ENCODE data around the gene LMOD1. TPM values are rescaled to one million over a fixed set of nuclear protein-coding genes. Genes with fewer than 3 reads are reported as not detected.

Gene LMOD1
- total RNA-seq, 1 experiment from 2014 or later: not detected

DNA sequence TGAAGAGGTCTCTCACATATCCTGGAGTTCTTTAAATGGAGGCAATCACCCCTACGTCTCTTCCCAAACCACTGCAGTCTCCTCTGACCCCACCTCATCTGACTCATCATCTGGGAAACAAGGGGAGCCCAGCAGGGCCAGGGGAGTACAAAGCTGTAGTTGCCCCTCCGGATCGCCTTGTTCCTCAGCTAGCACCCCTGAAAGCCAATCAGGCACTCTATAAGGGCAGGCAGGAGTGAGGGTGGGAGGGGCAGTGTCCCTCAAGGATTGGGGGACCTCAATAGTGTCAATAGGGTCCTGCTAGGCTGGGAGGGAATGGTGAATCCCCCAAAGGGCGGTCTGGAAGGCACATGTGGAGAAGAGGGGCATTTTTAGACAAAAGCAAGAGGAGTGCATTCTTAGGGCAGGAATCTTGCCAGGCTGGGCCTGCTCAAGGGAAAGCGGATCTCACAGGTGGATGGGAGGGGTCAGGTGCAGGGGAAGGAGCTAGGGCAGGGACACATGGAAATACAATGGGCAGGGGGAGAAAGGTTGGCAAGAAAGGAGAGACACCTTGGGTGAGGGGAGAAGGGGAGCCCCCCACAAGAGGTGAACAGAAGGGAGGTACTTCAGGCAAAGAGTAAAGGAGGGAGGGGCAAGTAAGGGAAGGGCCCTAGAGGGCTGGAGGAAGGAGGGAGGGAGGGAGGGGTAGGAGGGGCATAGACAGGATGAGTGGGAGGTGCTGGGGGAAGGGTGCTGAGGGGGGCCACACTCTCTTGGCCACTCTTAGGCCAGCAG is 51.8 kb downstream of the LMOD1 start:
- DNase-seq: no peak
- Mint-ChIP-seq H3K9me3 (ENCODE audit: low read depth, unreplicated experiment) (no peaks in the 10 kb centered on the region), H3K4me1 (ENCODE audit: low read depth, unreplicated experiment) (peaks cover 10% of the 10 kb centered on the region), H3K4me3 (ENCODE audit: low read depth, unreplicated experiment) (no peak overlapping the region), H3K27ac (ENCODE audit: unreplicated experiment) (no peak overlapping the region), H3K36me3 (ENCODE audit: insufficient read depth, unreplicated experiment) (peaks cover 11% of the 10 kb centered on the region), H3K27me3 (ENCODE audit: unreplicated experiment) (peaks cover 2% of the 10 kb centered on the region)
- BruUV-seq (replicated peaks): no TSS peak
- CTCF ChIA-PET: interaction anchor here (2.0 to 3.2 kb wide), 3 partner anchors 78 to 240 kb away, joined by 10 to 74 read pairs (median 13); partner anchors contain the start of gene RNPEP
- intact Hi-C loops (cut with micrococcal nuclease; ENCODE audit: unreplicated experiment): loop anchor here (5.0 kb wide), 1 partner anchor 223 kb away; no protein-coding TSS in a partner anchor
- TF ChIP-seq CTCF (IDR thresholded peaks at IDR 0.05; ENCODE audit: unreplicated experiment): no peak

DNA sequence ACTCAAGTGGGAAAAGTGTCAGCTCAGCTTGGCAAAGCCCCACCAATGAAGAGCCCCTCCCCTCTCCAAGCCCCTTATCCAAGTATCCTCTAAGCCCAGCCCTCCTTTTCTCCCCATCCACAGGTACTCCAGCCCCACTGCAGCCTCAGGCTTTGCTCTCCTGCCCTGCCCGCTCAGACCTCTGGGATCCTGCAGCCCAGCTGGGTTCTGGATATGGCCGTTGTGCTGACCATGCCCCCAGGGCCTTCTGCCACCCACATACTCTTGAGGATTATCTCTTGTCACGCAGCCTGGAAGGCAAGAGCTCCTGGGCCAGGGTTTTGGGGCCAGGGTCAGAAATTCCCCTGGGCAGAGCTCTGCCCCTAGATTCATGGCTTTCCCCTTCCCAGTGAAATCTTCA is 52.9 kb downstream of the LMOD1 start:
- no peaks in the 10 kb centered on the region for H3K27me3 Mint-ChIP-seq (ENCODE audit: unreplicated experiment)
- intact Hi-C loops (cut with micrococcal nuclease; ENCODE audit: unreplicated experiment): no loop called here
- no peak overlapping the region for H3K27ac Mint-ChIP-seq (ENCODE audit: unreplicated experiment)
- H3K4me1 Mint-ChIP-seq (ENCODE audit: low read depth, unreplicated experiment): peaks cover 10% of the 10 kb centered on the region
- TF ChIP-seq CTCF (IDR thresholded peaks at IDR 0.05; ENCODE audit: unreplicated experiment): no peak
- no peak for DNase-seq
- no peak overlapping the region for H3K4me3 Mint-ChIP-seq (ENCODE audit: low read depth, unreplicated experiment)
- peaks cover 22% of the 10 kb centered on the region for H3K36me3 Mint-ChIP-seq (ENCODE audit: insufficient read depth, unreplicated experiment)
- CTCF ChIA-PET: interaction anchor here (0.5 to 0.6 kb wide), 2 partner anchors 75 to 242 kb away, joined by 3 read pairs; no protein-coding TSS in a partner anchor
- no peaks in the 10 kb centered on the region for H3K9me3 Mint-ChIP-seq (ENCODE audit: low read depth, unreplicated experiment)
- BruUV-seq (replicated peaks): no TSS peak

GRCh38 chr1:201892211-201892610 is 54.1 kb downstream of the LMOD1 start:
- peaks cover 11% of the 10 kb centered on the region for H3K27me3 Mint-ChIP-seq (ENCODE audit: unreplicated experiment)
- BruUV-seq (replicated peaks): no TSS peak
- CTCF ChIA-PET: no interaction called here
- peaks cover 28% of the 10 kb centered on the region for H3K36me3 Mint-ChIP-seq (ENCODE audit: insufficient read depth, unreplicated experiment)
- no peak for TF ChIP-seq CTCF (IDR thresholded peaks at IDR 0.05; ENCODE audit: unreplicated experiment)
- no peak overlapping the region for H3K27ac Mint-ChIP-seq (ENCODE audit: unreplicated experiment)
- H3K4me1 Mint-ChIP-seq (ENCODE audit: low read depth, unreplicated experiment): peaks cover 10% of the 10 kb centered on the region
- intact Hi-C loops (cut with micrococcal nuclease; ENCODE audit: unreplicated experiment): no loop called here
- H3K9me3 Mint-ChIP-seq (ENCODE audit: low read depth, unreplicated experiment): no peaks in the 10 kb centered on the region
- DNase-seq: no peak
- H3K4me3 Mint-ChIP-seq (ENCODE audit: low read depth, unreplicated experiment): no peak overlapping the region

GRCh38 chr1:201891451-201892045 is 54.8 kb downstream of the LMOD1 start:
- Mint-ChIP-seq H3K27ac (ENCODE audit: unreplicated experiment) (no peak overlapping the region), H3K27me3 (ENCODE audit: unreplicated experiment) (peaks cover 14% of the 10 kb centered on the region), H3K4me3 (ENCODE audit: low read depth, unreplicated experiment) (no peak overlapping the region), H3K9me3 (ENCODE audit: low read depth, unreplicated experiment) (no peaks in the 10 kb centered on the region), H3K4me1 (ENCODE audit: low read depth, unreplicated experiment) (peaks cover 9% of the 10 kb centered on the region), H3K36me3 (ENCODE audit: insufficient read depth, unreplicated experiment) (peaks cover 28% of the 10 kb centered on the region)
- TF ChIP-seq CTCF (IDR thresholded peaks at IDR 0.05; ENCODE audit: unreplicated experiment): no peak
- DNase-seq: no peak
- no TSS peak for BruUV-seq (replicated peaks)
- intact Hi-C loops (cut with micrococcal nuclease; ENCODE audit: unreplicated experiment): no loop called here
- CTCF ChIA-PET: no interaction called here

Data from Calu3 (cell line).